Gastroesophageal sphincter (tissue), 4 donors: Measurements from ENCODE around the gene ZC3H18. TPM values are rescaled to one million over a fixed set of nuclear protein-coding genes. Genes with fewer than 3 reads are reported as not detected.
A peak's percentile ranks its signal among the peaks of the same experiment; 100 is the strongest.

Experiments used
- ATAC-seq: fragments of 150-250 bp; one replicate; pipeline ENCODE4 v1.9.1; 2016; ENCODE audit warnings: mild to moderate bottlenecking, moderate library complexity
- H3K27ac ChIP-seq, 4 donors: fragments of 200-600 bp; sonication (generic) in 3 of 4; 1 replicate in 3 of 4; 2 replicates in 1 of 4; pipeline ENCODE4 v1.5.1; 2016 to 2019
- H3K27me3 ChIP-seq: fragments of 200-600 bp; sonication (generic); one replicate; pipeline ENCODE4 v1.5.1; 2019
- H3K36me3 ChIP-seq, 2 donors: fragments of 200-600 bp; sonication (generic); one replicate each; pipeline ENCODE4 v1.5.1; 2019; ENCODE audit warnings: control low read depth in 1 of 2
- H3K4me1 ChIP-seq, 3 donors: fragments of 200-600 bp; sonication (generic); 1 replicate in 2 of 3; 2 replicates in 1 of 3; pipeline ENCODE4 v1.5.1; 2016 to 2019; ENCODE audit warnings: control low read depth in 2 of 3
- H3K4me3 ChIP-seq, 2 donors: fragments of 200-600 bp; sonication (generic); one replicate each; pipeline ENCODE4 v1.5.1; 2019; ENCODE audit warnings: mild to moderate bottlenecking in 1 of 2, moderate library complexity in 1 of 2
- H3K9me3 ChIP-seq, 3 donors: fragments of 200-600 bp; sonication (generic); one replicate each; pipeline ENCODE4 v1.5.1; 2017 to 2019; ENCODE audit warnings: control low read depth in 2 of 3
- CTCF ChIP-seq, 4 experiments: fragments of 200-600 bp in 2 of 4; fragments of 450-650 bp in 2 of 4; sonication (generic) in 1 of 4; IDR thresholded peaks; one replicate each; pipeline ENCODE4 v1.5.1; 2017 to 2019; ENCODE audit warnings: antibody characterized with exemption in 4 of 4, mild to moderate bottlenecking in 2 of 4, moderate library complexity in 2 of 4
- EP300 ChIP-seq: sonication (generic); formaldehyde crosslinking; IDR thresholded peaks from one replicate; pipeline ENCODE4 v1.6.1; 2017; ENCODE audit warnings: antibody characterized with exemption, mild to moderate bottlenecking
- POLR2A ChIP-seq, 2 donors: fragments of 450-650 bp; IDR thresholded peaks; one replicate each; pipeline ENCODE4 v1.6.1; 2017; ENCODE audit warnings: antibody characterized with exemption in 2 of 2, mild to moderate bottlenecking in 2 of 2, moderate library complexity in 1 of 2
- POLR2AphosphoS5 ChIP-seq: sonication (generic); formaldehyde crosslinking; IDR thresholded peaks from one replicate; pipeline ENCODE4 v1.6.1; 2017; ENCODE audit warnings: antibody characterized with exemption
- WGBS, 2 donors: methylation state at CpG; one replicate each; pipeline ENCODE4 v1.1.5; 2018; ENCODE audit warnings: low coverage in 1 of 2; 5-methylcytosine and 5-hydroxymethylcytosine counted together
- total RNA-seq, 4 donors: library from RNA; depleted of rRNA; stranded (reverse); fragments of >200 nt; gene quantifications; one replicate each; pipeline ENCODE4 v1.1.0, GENCODE V29; 2016

Gene ZC3H18
- total RNA-seq, 4 donors from 2014 or later: 15.8 to 40.6 (median 23.3) TPM

GRCh38 chr16:88589441-88589840 lies 19.2 kb downstream of the ZC3H18 start:
- no peaks in the 10 kb centered on the region for H3K27me3 ChIP-seq
- no peak for TF ChIP-seq POLR2AphosphoS5
- TF ChIP-seq POLR2A (IDR thresholded peaks at IDR 0.05): no peak
- no peak for TF ChIP-seq CTCF (IDR thresholded peaks at IDR 0.05)
- no peak for TF ChIP-seq EP300
- peaks cover 0 to 11% (median 0%) of the 10 kb centered on the region in 3 donors for H3K4me1 ChIP-seq
- H3K9me3 ChIP-seq: no peaks in the 10 kb centered on the region
- no peak for ATAC-seq
- no peak overlapping the region for H3K27ac ChIP-seq
- H3K4me3 ChIP-seq: no peak overlapping the region
- H3K36me3 ChIP-seq: peaks cover 0 to 88% of the 10 kb centered on the region in 2 donors
- 83 to 84% methylated on average over 11 of the region's 11 CpGs for WGBS, 2 donors

- no peaks in the 10 kb centered on the region for H3K27me3 ChIP-seq
- no peaks in the 10 kb centered on the region for H3K9me3 ChIP-seq
- peak; percentile 50 for ATAC-seq
- no peak for TF ChIP-seq POLR2AphosphoS5
- no peak for TF ChIP-seq POLR2A (IDR thresholded peaks at IDR 0.05)
- no peak for TF ChIP-seq EP300
- TF ChIP-seq CTCF (IDR thresholded peaks at IDR 0.05): no peak
- no peak overlapping the region for H3K4me3 ChIP-seq
- H3K4me1 ChIP-seq: no peaks in the 10 kb centered on the region
- 71 to 79% methylated on average over 7 to 9 of the region's 10 CpGs for WGBS, 2 donors
- no peak overlapping the region for H3K27ac ChIP-seq
- H3K36me3 ChIP-seq: peaks cover 0 to 70% of the 10 kb centered on the region in 2 donors
Measured at GRCh38 chr16:88591577-88592021, 21.4 kb downstream of the ZC3H18 start.

GRCh38 chr16:88593061-88593460 lies 22.9 kb downstream of the ZC3H18 start:
- Histone ChIP-seq H3K9me3 (no peaks in the 10 kb centered on the region), H3K36me3 (peaks cover 0 to 59% of the 10 kb centered on the region in 2 donors), H3K27me3 (no peaks in the 10 kb centered on the region), H3K27ac (no peak overlapping the region), H3K4me1 (no peaks in the 10 kb centered on the region), H3K4me3 (no peak overlapping the region)
- TF ChIP-seq POLR2A (IDR thresholded peaks at IDR 0.05) (no peak), POLR2AphosphoS5 (no peak)
- ATAC-seq: no peak
- WGBS, 2 donors: 88 to 95% methylated on average over 4 to 12 of the region's 12 CpGs

- ATAC-seq: no peak
- H3K9me3 ChIP-seq: no peaks in the 10 kb centered on the region
- WGBS, 2 donors: 67 to 74% methylated on average over 1 to 4 of the region's 11 CpGs
- no peak overlapping the region for H3K27ac ChIP-seq
- TF ChIP-seq CTCF (IDR thresholded peaks at IDR 0.05) (no peak), EP300 (no peak), POLR2A (IDR thresholded peaks at IDR 0.05) (no peak), POLR2AphosphoS5 (no peak)
- H3K4me1 ChIP-seq: peaks cover 0 to under 1% (median 0%) of the 10 kb centered on the region in 3 donors
- peaks cover 0 to 59% of the 10 kb centered on the region in 2 donors for H3K36me3 ChIP-seq
- no peaks in the 10 kb centered on the region for H3K27me3 ChIP-seq
- H3K4me3 ChIP-seq: no peak overlapping the region
Measured at GRCh38 chr16:88593489-88593888, 23.3 kb downstream of the ZC3H18 start.

GRCh38 chr16:88593910-88594309 lies 23.7 kb downstream of the ZC3H18 start:
- no peak for ATAC-seq
- Histone ChIP-seq H3K9me3 (no peaks in the 10 kb centered on the region), H3K4me3 (no peak overlapping the region), H3K4me1 (peaks cover 0 to 5% (median 0%) of the 10 kb centered on the region in 3 donors), H3K36me3 (peaks cover 0 to 59% of the 10 kb centered on the region in 2 donors), H3K27me3 (no peaks in the 10 kb centered on the region), H3K27ac (no peak overlapping the region)
- WGBS, 2 donors: 86 to 89% methylated on average over 3 to 6 of the region's 6 CpGs
- TF ChIP-seq POLR2AphosphoS5 (no peak), POLR2A (IDR thresholded peaks at IDR 0.05) (no peak), EP300 (no peak), CTCF (IDR thresholded peaks at IDR 0.05) (no peak)
